Hindlimb muscle (tissue), 1 donor: ENCODE data around the gene INPP5E. TPM values are rescaled to one million over a fixed set of nuclear protein-coding genes. Genes with fewer than 3 reads are reported as not detected.

Experiments used
- DNase-seq: peaks from one replicate; pipeline ENCODE4 v3.0.0-alpha.2; 2013
- polyA plus RNA-seq: library from polyadenylated mRNA; unstranded; fragments of 120-200 nt; gene quantifications from one replicate; pipeline ENCODE4 v1.2.1, GENCODE V29; 2013; ENCODE audit not compliant: insufficient read length

The INPP5E gene
- polyA plus RNA-seq, 1 donor = 13.7 TPM

GRCh38 chr9:136473354-136473721 lies 33.7 kb upstream of the INPP5E start:
- DNase-seq = no peak

GRCh38 chr9:136472640-136473353 lies 33.2 kb upstream of the INPP5E start:
- DNase-seq = no peak

- DNase-seq = no peak
Observed at GRCh38 chr9:136471802-136472487, 32.3 kb upstream of the INPP5E start.

- no peak for DNase-seq
Observed at GRCh38 chr9:136470792-136471469, 31.3 kb upstream of the INPP5E start.

GRCh38 chr9:136470356-136470755 lies 30.7 kb upstream of the INPP5E start:
- no peak for DNase-seq

- DNase-seq = no peak
Observed at GRCh38 chr9:136467766-136468165, 28.1 kb upstream of the INPP5E start.

- no peak for DNase-seq
Observed at GRCh38 chr9:136466155-136466541, 26.5 kb upstream of the INPP5E start.

- DNase-seq = no peak
Observed at GRCh38 chr9:136465500-136466154, 26.0 kb upstream of the INPP5E start.

- no peak for DNase-seq
Observed at GRCh38 chr9:136464241-136464640, 24.6 kb upstream of the INPP5E start.

- no peak for DNase-seq
Observed at GRCh38 chr9:136463578-136463977, 23.9 kb upstream of the INPP5E start.

GRCh38 chr9:136462664-136463063 lies 23.0 kb upstream of the INPP5E start:
- no peak for DNase-seq

GRCh38 chr9:136460772-136461325 lies 21.2 kb upstream of the INPP5E start:
- no peak for DNase-seq

GRCh38 chr9:136459425-136459824 lies 19.8 kb upstream of the INPP5E start:
- DNase-seq = no peak

GRCh38 chr9:136457326-136457725 lies 17.7 kb upstream of the INPP5E start:
- DNase-seq = no peak

- no peak for DNase-seq
Observed at GRCh38 chr9:136456258-136456657, 16.6 kb upstream of the INPP5E start.

- DNase-seq = no peak
Observed at GRCh38 chr9:136455043-136456002, 15.7 kb upstream of the INPP5E start.

GRCh38 chr9:136454026-136454796 lies 14.6 kb upstream of the INPP5E start:
- DNase-seq = no peak

- no peak for DNase-seq
Observed at GRCh38 chr9:136453326-136453725, 13.7 kb upstream of the INPP5E start.

GRCh38 chr9:136451221-136451877 lies 11.7 kb upstream of the INPP5E start:
- no peak for DNase-seq

GRCh38 chr9:136448655-136449054 lies 9.0 kb upstream of the INPP5E start:
- no peak for DNase-seq
